Sigmoid colon (tissue), 4 donors: ENCODE data around the gene SNF8.

Source experiments
- POLR2AphosphoS5 ChIP-seq, 4 donors: sonication (generic); formaldehyde crosslinking; IDR thresholded peaks; one replicate each; pipeline ENCODE4 v1.6.1; 2017; ENCODE audit warnings: antibody characterized with exemption in 4 of 4
- TF ChIP-seq, protein P1 (sequence below), 4 experiments: fragments of 450-650 bp in 3 of 4; fragments of 200-600 bp in 1 of 4; IDR thresholded peaks; one replicate each; pipeline ENCODE4 v1.5.1; 2016 to 2019; ENCODE audit warnings: antibody characterized with exemption in 4 of 4, mild to moderate bottlenecking in 3 of 4, moderate library complexity in 2 of 4

GRCh38 chr17:48933035-48933434 lies 11.6 kb downstream of the SNF8 start:
- TF ChIP-seq, protein P1, sequence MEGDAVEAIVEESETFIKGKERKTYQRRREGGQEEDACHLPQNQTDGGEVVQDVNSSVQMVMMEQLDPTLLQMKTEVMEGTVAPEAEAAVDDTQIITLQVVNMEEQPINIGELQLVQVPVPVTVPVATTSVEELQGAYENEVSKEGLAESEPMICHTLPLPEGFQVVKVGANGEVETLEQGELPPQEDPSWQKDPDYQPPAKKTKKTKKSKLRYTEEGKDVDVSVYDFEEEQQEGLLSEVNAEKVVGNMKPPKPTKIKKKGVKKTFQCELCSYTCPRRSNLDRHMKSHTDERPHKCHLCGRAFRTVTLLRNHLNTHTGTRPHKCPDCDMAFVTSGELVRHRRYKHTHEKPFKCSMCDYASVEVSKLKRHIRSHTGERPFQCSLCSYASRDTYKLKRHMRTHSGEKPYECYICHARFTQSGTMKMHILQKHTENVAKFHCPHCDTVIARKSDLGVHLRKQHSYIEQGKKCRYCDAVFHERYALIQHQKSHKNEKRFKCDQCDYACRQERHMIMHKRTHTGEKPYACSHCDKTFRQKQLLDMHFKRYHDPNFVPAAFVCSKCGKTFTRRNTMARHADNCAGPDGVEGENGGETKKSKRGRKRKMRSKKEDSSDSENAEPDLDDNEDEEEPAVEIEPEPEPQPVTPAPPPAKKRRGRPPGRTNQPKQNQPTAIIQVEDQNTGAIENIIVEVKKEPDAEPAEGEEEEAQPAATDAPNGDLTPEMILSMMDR (IDR thresholded peaks at IDR 0.05), result no peak
- no peak for TF ChIP-seq POLR2AphosphoS5 (IDR thresholded peaks at IDR 0.05)
